ENCODE data around the gene TCERG1L. TPM values are rescaled to one million over a fixed set of nuclear protein-coding genes. Genes with fewer than 3 reads are reported as not detected.

The TCERG1L gene
- total RNA-seq, 1 donor from 2014 or later: 3.5 TPM

DNA sequence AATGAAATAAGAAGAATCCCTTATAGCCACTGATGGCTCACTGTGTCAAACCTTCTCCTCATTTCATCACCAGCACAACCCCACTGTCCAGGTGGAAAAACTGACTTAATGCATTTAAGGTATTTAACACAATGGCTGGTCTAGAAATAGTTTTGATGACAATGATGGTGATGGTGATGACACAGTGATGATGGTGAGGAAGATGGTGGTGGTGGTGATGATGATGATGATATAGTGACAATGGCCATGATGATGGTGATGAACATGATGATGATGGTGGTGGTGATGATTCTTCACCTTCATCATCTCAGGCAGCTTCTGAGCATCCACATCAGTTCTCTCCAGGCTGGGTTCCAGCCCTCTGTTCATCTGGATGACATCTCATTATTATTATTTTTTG is 186.6 kb downstream of the TCERG1L start:
- no peak overlapping the region for H3K4me3 Mint-ChIP-seq (ENCODE audit: unreplicated experiment)
- no peaks in the 10 kb centered on the region for H3K36me3 ChIP-seq (ENCODE audit: insufficient read depth, low read length)
- H3K27ac ChIP-seq (ENCODE audit: low read depth, low read length): no peak overlapping the region
- H2AFZ ChIP-seq (ENCODE audit: low read depth, low read length): no peak overlapping the region
- H3K4me2 ChIP-seq (ENCODE audit: low read length): no peak overlapping the region
- H3K27me3 Mint-ChIP-seq (ENCODE audit: low read depth, unreplicated experiment): no peaks in the 10 kb centered on the region
- peaks cover 21% of the 10 kb centered on the region for H3K9me3 ChIP-seq (ENCODE audit: insufficient read depth, low read depth, low read length)
- no peaks in the 10 kb centered on the region for H3K4me1 ChIP-seq (ENCODE audit: insufficient read depth, low read length)
- H3K9me3 Mint-ChIP-seq (ENCODE audit: unreplicated experiment): peaks cover 20% of the 10 kb centered on the region
- no peak for TF ChIP-seq EZH2 (IDR thresholded peaks at IDR 0.05; ENCODE audit: insufficient read depth, low read length)
- TF ChIP-seq, protein P1, sequence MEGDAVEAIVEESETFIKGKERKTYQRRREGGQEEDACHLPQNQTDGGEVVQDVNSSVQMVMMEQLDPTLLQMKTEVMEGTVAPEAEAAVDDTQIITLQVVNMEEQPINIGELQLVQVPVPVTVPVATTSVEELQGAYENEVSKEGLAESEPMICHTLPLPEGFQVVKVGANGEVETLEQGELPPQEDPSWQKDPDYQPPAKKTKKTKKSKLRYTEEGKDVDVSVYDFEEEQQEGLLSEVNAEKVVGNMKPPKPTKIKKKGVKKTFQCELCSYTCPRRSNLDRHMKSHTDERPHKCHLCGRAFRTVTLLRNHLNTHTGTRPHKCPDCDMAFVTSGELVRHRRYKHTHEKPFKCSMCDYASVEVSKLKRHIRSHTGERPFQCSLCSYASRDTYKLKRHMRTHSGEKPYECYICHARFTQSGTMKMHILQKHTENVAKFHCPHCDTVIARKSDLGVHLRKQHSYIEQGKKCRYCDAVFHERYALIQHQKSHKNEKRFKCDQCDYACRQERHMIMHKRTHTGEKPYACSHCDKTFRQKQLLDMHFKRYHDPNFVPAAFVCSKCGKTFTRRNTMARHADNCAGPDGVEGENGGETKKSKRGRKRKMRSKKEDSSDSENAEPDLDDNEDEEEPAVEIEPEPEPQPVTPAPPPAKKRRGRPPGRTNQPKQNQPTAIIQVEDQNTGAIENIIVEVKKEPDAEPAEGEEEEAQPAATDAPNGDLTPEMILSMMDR (IDR thresholded peaks at IDR 0.05; ENCODE audit: insufficient read depth, low read depth, low read length): no peak
- H3K4me1 Mint-ChIP-seq (ENCODE audit: low read depth, unreplicated experiment): peaks cover 4% of the 10 kb centered on the region
- FAIRE-seq (no peak), DNase-seq (ENCODE audit: low read depth) (no peak)
- no peak overlapping the region for H3K4me3 ChIP-seq (ENCODE audit: insufficient read depth, low read depth, low read length)
- peaks cover 2% of the 10 kb centered on the region for H3K36me3 Mint-ChIP-seq (ENCODE audit: low read depth, unreplicated experiment)
- no peaks in the 10 kb centered on the region for H4K20me1 ChIP-seq (ENCODE audit: insufficient read depth, low read length)
- H3K27me3 ChIP-seq (ENCODE audit: insufficient read depth, low read length): no peaks in the 10 kb centered on the region
- H3K79me2 ChIP-seq (ENCODE audit: insufficient read depth, low read length): no peaks in the 10 kb centered on the region
- H3K9ac ChIP-seq (ENCODE audit: low read length): no peak overlapping the region
- H3K27ac Mint-ChIP-seq (ENCODE audit: unreplicated experiment): no peak overlapping the region

DNA sequence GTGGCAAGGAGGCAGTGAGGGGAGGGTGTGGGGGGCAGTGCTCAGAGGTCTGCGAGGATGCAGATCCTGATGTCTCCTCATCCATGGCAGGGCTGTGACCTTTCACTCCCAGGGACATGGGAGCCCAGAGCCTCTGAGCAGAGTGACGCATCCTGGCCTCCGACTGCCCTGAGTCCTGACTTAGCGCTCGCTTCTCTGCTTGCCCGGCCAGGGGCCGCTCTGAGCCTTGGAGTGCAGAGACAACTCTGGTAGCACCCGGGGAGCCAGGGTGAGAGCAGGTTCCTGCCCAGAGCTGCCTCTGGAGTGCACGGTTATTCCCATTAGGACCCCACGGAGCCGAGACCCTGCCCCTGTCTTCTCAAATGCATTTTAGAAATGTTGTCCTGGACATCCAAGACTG is 188.0 kb downstream of the TCERG1L start:
- no peak overlapping the region for H3K4me3 ChIP-seq (ENCODE audit: insufficient read depth, low read depth, low read length)
- Mint-ChIP-seq H3K27ac (ENCODE audit: unreplicated experiment) (no peak overlapping the region), H3K4me1 (ENCODE audit: low read depth, unreplicated experiment) (peaks cover 4% of the 10 kb centered on the region), H3K4me3 (ENCODE audit: unreplicated experiment) (no peak overlapping the region), H3K9me3 (ENCODE audit: unreplicated experiment) (peaks cover 20% of the 10 kb centered on the region), H3K36me3 (ENCODE audit: low read depth, unreplicated experiment) (peaks cover 2% of the 10 kb centered on the region), H3K27me3 (ENCODE audit: low read depth, unreplicated experiment) (no peaks in the 10 kb centered on the region)
- no peak overlapping the region for H2AFZ ChIP-seq (ENCODE audit: low read depth, low read length)
- TF ChIP-seq, protein P1 (IDR thresholded peaks at IDR 0.05; ENCODE audit: insufficient read depth, low read depth, low read length): no peak
- no peak for TF ChIP-seq EZH2 (IDR thresholded peaks at IDR 0.05; ENCODE audit: insufficient read depth, low read length)
- no peak overlapping the region for H3K9ac ChIP-seq (ENCODE audit: low read length)
- no peaks in the 10 kb centered on the region for H3K36me3 ChIP-seq (ENCODE audit: insufficient read depth, low read length)
- H3K27ac ChIP-seq (ENCODE audit: low read depth, low read length): no peak overlapping the region
- H3K79me2 ChIP-seq (ENCODE audit: insufficient read depth, low read length): no peaks in the 10 kb centered on the region
- H3K9me3 ChIP-seq (ENCODE audit: insufficient read depth, low read depth, low read length): peaks cover 21% of the 10 kb centered on the region
- no peaks in the 10 kb centered on the region for H3K27me3 ChIP-seq (ENCODE audit: insufficient read depth, low read length)
- no peak overlapping the region for H3K4me2 ChIP-seq (ENCODE audit: low read length)
- no peaks in the 10 kb centered on the region for H3K4me1 ChIP-seq (ENCODE audit: insufficient read depth, low read length)
- H4K20me1 ChIP-seq (ENCODE audit: insufficient read depth, low read length): no peaks in the 10 kb centered on the region
- FAIRE-seq: no peak
- no peak for DNase-seq (ENCODE audit: low read depth)

DNA sequence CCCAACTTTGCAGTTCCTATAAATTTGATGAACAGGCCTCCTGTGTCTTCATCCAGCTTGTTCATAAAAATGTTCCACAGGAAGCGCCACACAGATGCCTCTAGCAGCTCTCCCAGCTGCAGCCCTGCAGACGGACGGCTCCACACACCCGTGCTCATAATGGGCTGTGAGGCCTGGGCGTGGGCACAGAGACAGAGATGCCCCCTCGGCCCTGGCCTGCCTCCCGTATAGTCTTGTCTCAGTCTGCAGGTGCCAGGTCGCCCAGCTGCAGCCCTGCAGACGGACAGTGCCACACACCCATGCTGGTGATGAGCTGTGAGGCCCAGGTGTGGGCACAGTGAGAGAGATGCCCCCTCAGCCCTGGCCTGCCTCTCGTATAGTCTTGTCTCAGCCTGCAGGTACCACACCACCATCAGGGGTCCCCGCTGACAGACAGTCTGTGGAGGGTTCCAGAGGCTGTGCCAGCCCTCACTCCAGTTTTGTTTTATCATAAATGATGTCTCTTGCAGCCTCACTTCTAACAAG is 189.9 kb downstream of the TCERG1L start:
- H3K4me1 Mint-ChIP-seq (ENCODE audit: low read depth, unreplicated experiment): no peaks in the 10 kb centered on the region
- Histone ChIP-seq H3K27me3 (ENCODE audit: insufficient read depth, low read length) (no peaks in the 10 kb centered on the region), H3K27ac (ENCODE audit: low read depth, low read length) (no peak overlapping the region), H4K20me1 (ENCODE audit: insufficient read depth, low read length) (no peaks in the 10 kb centered on the region), H3K9me3 (ENCODE audit: insufficient read depth, low read depth, low read length) (peaks cover 18% of the 10 kb centered on the region), H2AFZ (ENCODE audit: low read depth, low read length) (no peak overlapping the region), H3K79me2 (ENCODE audit: insufficient read depth, low read length) (no peaks in the 10 kb centered on the region), H3K4me3 (ENCODE audit: insufficient read depth, low read depth, low read length) (no peak overlapping the region), H3K4me2 (ENCODE audit: low read length) (no peak overlapping the region), H3K4me1 (ENCODE audit: insufficient read depth, low read length) (no peaks in the 10 kb centered on the region), H3K36me3 (ENCODE audit: insufficient read depth, low read length) (no peaks in the 10 kb centered on the region), H3K9ac (ENCODE audit: low read length) (no peak overlapping the region)
- H3K4me3 Mint-ChIP-seq (ENCODE audit: unreplicated experiment): no peak overlapping the region
- no peak overlapping the region for H3K27ac Mint-ChIP-seq (ENCODE audit: unreplicated experiment)
- no peaks in the 10 kb centered on the region for H3K27me3 Mint-ChIP-seq (ENCODE audit: low read depth, unreplicated experiment)
- TF ChIP-seq, protein P1 (IDR thresholded peaks at IDR 0.05; ENCODE audit: insufficient read depth, low read depth, low read length): no peak
- no peak for TF ChIP-seq EZH2 (IDR thresholded peaks at IDR 0.05; ENCODE audit: insufficient read depth, low read length)
- no peak for DNase-seq (ENCODE audit: low read depth)
- peaks cover 2% of the 10 kb centered on the region for H3K36me3 Mint-ChIP-seq (ENCODE audit: low read depth, unreplicated experiment)
- H3K9me3 Mint-ChIP-seq (ENCODE audit: unreplicated experiment): peaks cover 25% of the 10 kb centered on the region
- no peak for FAIRE-seq
